ENCODE measurements around the gene SLC6A16. TPM values are rescaled to one million over a fixed set of nuclear protein-coding genes. Genes with fewer than 3 reads are reported as not detected.
"Not testable (repeated sequence)": the region's sequence is repeated elsewhere in the genome, so short reads cannot be mapped to it uniquely, and the experiment has no call there.

The SLC6A16 gene
- total RNA-seq, 6 experiments from 2014 or later = 0.26 to 0.53 (median 0.40) TPM; not detected in 1

DNA sequence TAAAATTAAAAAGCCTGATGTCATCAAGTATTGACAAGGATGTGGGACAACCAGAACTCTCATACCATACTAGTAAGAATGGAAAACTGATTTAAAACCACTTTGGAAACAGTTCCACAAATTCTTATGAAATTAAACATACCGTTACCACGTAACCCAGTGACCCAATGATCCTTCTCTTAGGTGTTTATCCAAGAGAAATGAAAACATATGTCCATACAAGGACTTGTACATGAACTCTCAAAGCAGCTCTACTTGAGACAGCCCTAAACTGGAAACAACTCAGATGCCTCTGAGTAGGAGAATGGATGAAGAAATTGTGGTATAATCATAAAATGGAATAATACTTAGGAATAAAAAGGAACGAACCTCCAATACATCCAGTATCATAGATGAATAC, 27.6 kb downstream of the SLC6A16 start:
- no peak overlapping the region for H3K27ac Mint-ChIP-seq
- TF ChIP-seq, protein P1, sequence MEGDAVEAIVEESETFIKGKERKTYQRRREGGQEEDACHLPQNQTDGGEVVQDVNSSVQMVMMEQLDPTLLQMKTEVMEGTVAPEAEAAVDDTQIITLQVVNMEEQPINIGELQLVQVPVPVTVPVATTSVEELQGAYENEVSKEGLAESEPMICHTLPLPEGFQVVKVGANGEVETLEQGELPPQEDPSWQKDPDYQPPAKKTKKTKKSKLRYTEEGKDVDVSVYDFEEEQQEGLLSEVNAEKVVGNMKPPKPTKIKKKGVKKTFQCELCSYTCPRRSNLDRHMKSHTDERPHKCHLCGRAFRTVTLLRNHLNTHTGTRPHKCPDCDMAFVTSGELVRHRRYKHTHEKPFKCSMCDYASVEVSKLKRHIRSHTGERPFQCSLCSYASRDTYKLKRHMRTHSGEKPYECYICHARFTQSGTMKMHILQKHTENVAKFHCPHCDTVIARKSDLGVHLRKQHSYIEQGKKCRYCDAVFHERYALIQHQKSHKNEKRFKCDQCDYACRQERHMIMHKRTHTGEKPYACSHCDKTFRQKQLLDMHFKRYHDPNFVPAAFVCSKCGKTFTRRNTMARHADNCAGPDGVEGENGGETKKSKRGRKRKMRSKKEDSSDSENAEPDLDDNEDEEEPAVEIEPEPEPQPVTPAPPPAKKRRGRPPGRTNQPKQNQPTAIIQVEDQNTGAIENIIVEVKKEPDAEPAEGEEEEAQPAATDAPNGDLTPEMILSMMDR (IDR thresholded peaks at IDR 0.05) = no peak
- H3K36me3 Mint-ChIP-seq (ENCODE audit: low read depth) = no peaks in the 10 kb centered on the region
- no peak for DNase-seq
- H3K9me3 Mint-ChIP-seq = no peaks in the 10 kb centered on the region
- H3K27me3 Mint-ChIP-seq (ENCODE audit: insufficient read depth) = peaks cover 31% of the 10 kb centered on the region
- H3K4me3 Mint-ChIP-seq = no peak overlapping the region
- H3K4me1 Mint-ChIP-seq (ENCODE audit: low read depth) = no peaks in the 10 kb centered on the region

GRCh38 chr19:49295208-49295880, 29.6 kb downstream of the SLC6A16 start:
- H3K4me3 Mint-ChIP-seq = no peak overlapping the region
- DNase-seq = no peak
- no peaks in the 10 kb centered on the region for H3K4me1 Mint-ChIP-seq (ENCODE audit: low read depth)
- no peak overlapping the region for H3K27ac Mint-ChIP-seq
- H3K36me3 Mint-ChIP-seq (ENCODE audit: low read depth) = no peaks in the 10 kb centered on the region
- no peaks in the 10 kb centered on the region for H3K9me3 Mint-ChIP-seq
- peaks cover 21% of the 10 kb centered on the region for H3K27me3 Mint-ChIP-seq (ENCODE audit: insufficient read depth)
- TF ChIP-seq, protein P1 (IDR thresholded peaks at IDR 0.05) = no peak

DNA sequence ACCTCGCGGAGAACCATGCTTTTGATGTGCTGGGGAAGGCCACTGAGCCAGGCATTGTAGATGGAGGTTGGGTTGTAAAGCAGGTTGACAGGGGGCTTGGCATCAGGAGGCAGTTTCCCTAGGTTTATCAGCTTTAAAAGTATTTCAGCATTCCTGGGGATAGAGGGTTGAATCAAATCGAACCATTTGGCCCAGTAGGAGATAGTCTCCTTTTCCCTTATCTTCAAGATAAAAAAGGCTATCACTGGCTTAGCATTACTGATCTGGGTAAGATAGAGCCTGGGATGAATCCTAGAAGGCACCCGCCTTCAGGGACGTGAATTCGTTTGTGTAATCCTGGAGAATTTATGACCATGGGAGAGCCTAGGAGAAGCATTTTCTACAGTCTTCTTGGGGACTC, 30.6 kb downstream of the SLC6A16 start:
- Mint-ChIP-seq H3K9me3 (no peaks in the 10 kb centered on the region), H3K4me3 (no peak overlapping the region), H3K36me3 (ENCODE audit: low read depth) (no peaks in the 10 kb centered on the region), H3K27ac (no peak overlapping the region), H3K27me3 (ENCODE audit: insufficient read depth) (peaks cover 19% of the 10 kb centered on the region), H3K4me1 (ENCODE audit: low read depth) (no peaks in the 10 kb centered on the region)
- TF ChIP-seq, protein P1 (IDR thresholded peaks at IDR 0.05) = no peak
- DNase-seq = no peak

DNA sequence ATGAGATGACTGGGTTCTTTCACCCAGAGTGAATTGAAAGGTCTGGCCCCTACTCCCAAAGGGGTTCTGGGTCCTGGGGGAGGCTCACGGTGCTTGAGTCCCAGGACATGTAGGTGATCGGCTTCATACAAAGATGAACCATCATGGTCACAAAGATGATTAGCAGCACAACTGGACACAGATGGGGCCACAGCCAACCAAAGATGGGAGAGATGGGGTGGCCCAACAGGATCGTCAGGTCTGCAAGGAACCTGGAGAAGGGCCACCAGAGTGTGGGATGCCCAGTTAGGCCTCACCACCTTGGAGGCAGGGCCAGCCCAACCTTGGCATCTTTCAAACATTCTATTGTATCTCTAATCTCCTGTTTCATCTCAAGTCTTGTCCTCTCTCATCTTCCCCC, 34.5 kb downstream of the SLC6A16 start:
- H3K36me3 Mint-ChIP-seq (ENCODE audit: low read depth) = no peaks in the 10 kb centered on the region
- DNase-seq = no peak
- no peak overlapping the region for H3K4me3 Mint-ChIP-seq
- peaks cover 19% of the 10 kb centered on the region for H3K27me3 Mint-ChIP-seq (ENCODE audit: insufficient read depth)
- TF ChIP-seq, protein P1 (IDR thresholded peaks at IDR 0.05) = no peak
- H3K27ac Mint-ChIP-seq = no peak overlapping the region
- H3K9me3 Mint-ChIP-seq = peaks cover 6% of the 10 kb centered on the region; the same call in 1 of the 2 replicates
- H3K4me1 Mint-ChIP-seq (ENCODE audit: low read depth) = no peaks in the 10 kb centered on the region

DNA sequence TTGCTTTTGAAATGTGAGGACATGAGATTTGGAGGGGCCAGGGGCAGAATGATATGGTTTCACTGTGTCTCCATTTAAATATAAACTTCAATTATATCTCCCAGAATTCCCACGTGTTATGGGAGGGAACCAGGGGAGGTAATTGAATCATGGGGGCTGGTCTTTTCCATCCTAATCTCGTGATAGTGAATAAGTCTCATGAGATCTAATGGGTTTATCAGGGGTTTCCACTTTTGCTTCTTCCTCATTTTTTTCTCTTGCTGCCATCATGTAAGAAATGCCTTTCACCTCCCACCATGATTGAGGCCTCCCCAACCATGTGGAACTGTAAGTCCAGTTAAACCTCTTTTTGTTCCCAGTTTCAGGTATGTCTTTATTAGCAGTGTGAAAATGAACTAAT, 35.7 kb downstream of the SLC6A16 start:
- peaks cover 11% of the 10 kb centered on the region; the same call in 1 of the 2 replicates for H3K27me3 Mint-ChIP-seq (ENCODE audit: insufficient read depth)
- H3K9me3 Mint-ChIP-seq; H3K4me3 Mint-ChIP-seq; DNase-seq; H3K27ac Mint-ChIP-seq; H3K4me1 Mint-ChIP-seq (ENCODE audit: low read depth); H3K36me3 Mint-ChIP-seq (ENCODE audit: low read depth): not testable (repeated sequence)

DNA sequence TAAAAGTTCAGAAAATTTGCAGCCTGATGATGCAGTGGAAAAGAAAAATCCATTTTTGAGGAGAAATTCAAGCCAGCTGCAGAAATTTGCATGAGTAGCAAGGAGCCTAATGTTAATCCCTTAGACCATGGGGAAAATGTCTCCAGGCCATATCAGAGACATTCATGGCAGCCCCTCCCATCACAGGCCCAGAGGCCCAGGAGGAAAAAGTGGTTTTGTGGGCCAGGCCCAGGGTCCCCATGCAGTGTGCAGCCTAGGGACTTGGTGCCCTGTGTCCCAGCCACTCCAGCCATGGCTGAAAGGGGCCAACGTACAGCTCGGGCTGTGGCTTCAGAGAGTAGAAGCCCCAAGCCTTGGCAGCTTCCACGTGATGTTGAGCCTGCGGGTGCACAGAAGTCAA, 36.8 kb downstream of the SLC6A16 start:
- not testable (repeated sequence) for H3K4me1 Mint-ChIP-seq (ENCODE audit: low read depth); DNase-seq; H3K27ac Mint-ChIP-seq; H3K4me3 Mint-ChIP-seq; H3K36me3 Mint-ChIP-seq (ENCODE audit: low read depth); H3K9me3 Mint-ChIP-seq
- peaks cover 16% of the 10 kb centered on the region; the same call in 1 of the 2 replicates for H3K27me3 Mint-ChIP-seq (ENCODE audit: insufficient read depth)
